Stomach (tissue), 4 donors: ENCODE results near the gene NEDD4.

Experiments used
- POLR2A ChIP-seq, 4 donors: fragments of 450-650 bp; IDR thresholded peaks; one replicate each; pipeline ENCODE4 v1.6.1; 2016; ENCODE audit warnings: antibody characterized with exemption in 4 of 4, control low read depth in 2 of 4, mild to moderate bottlenecking in 1 of 4, moderate library complexity in 1 of 4
- POLR2AphosphoS5 ChIP-seq, 3 donors: sonication (generic); formaldehyde crosslinking; IDR thresholded peaks; one replicate each; pipeline ENCODE4 v1.6.1; 2016; ENCODE audit warnings: antibody characterized with exemption in 3 of 3

- TF ChIP-seq POLR2AphosphoS5 (IDR thresholded peaks at IDR 0.05) = no peak
- TF ChIP-seq POLR2A (IDR thresholded peaks at IDR 0.05) = no peak
Measured at GRCh38 chr15:56031402-56031801, 38.0 kb upstream of the NEDD4 start.
